H9 (cell line): ENCODE data around the gene ABCG1. TPM values are rescaled to one million over a fixed set of nuclear protein-coding genes. Genes with fewer than 3 reads are reported as not detected.

Experiments used
- DNase-seq: peaks from one replicate; pipeline ENCODE4 v3.0.0-alpha.2; 2017
- H2AFZ ChIP-seq: one replicate; pipeline ENCODE4 v1.6.1; 2013; ENCODE audit warnings: mild to moderate bottlenecking, low read length, control low read depth, moderate library complexity
- H2AK5ac ChIP-seq: 2 replicates; pipeline ENCODE4 v1.6.1; 2013; ENCODE audit warnings: low read length, control low read depth, mixed read lengths; ENCODE audit not compliant: insufficient read length
- H2BK120ac ChIP-seq: one replicate; pipeline ENCODE4 v1.6.1; 2013; ENCODE audit warnings: low read depth, mild to moderate bottlenecking, low read length, control low read depth, inconsistent platforms; ENCODE audit not compliant: poor library complexity, severe bottlenecking
- H2BK12ac ChIP-seq: 2 replicates; pipeline ENCODE4 v1.6.1; 2013; ENCODE audit warnings: low read length, control low read depth, mixed read lengths, low read depth; ENCODE audit not compliant: insufficient read length
- H2BK15ac ChIP-seq: 2 replicates; pipeline ENCODE4 v1.6.1; 2013; ENCODE audit warnings: low read depth, low read length, control low read depth
- H2BK20ac ChIP-seq: one replicate; pipeline ENCODE4 v1.6.1; 2013; ENCODE audit warnings: low read depth, mild to moderate bottlenecking, low read length, control low read depth, inconsistent platforms; ENCODE audit not compliant: poor library complexity, severe bottlenecking
- H2BK5ac ChIP-seq: 2 replicates; pipeline ENCODE4 v1.6.1; 2013; ENCODE audit warnings: low read length, control low read depth, mixed read lengths; ENCODE audit not compliant: insufficient read length
- H3K14ac ChIP-seq: 2 replicates; pipeline ENCODE4 v1.6.1; 2013; ENCODE audit warnings: low read length, control low read depth; ENCODE audit not compliant: insufficient read depth
- H3K18ac ChIP-seq: 2 replicates; pipeline ENCODE4 v1.6.1; 2013; ENCODE audit warnings: low read depth, mild to moderate bottlenecking, mixed read lengths, low read length, control low read depth; ENCODE audit not compliant: insufficient read length
- H3K23ac ChIP-seq: 2 replicates; pipeline ENCODE4 v1.6.1; 2013; ENCODE audit warnings: low read length, control low read depth, mixed read lengths, low read depth; ENCODE audit not compliant: insufficient read length
- H3K23me2 ChIP-seq: 2 replicates; pipeline ENCODE4 v1.6.1; 2013; ENCODE audit warnings: low read depth, mild to moderate bottlenecking, mixed read lengths, low read length, control low read depth; ENCODE audit not compliant: insufficient read length, poor library complexity, severe bottlenecking
- H3K27ac ChIP-seq: 2 replicates; pipeline ENCODE4 v1.5.1; 2013; ENCODE audit warnings: low read length, control low read depth, mixed read lengths, low read depth; ENCODE audit not compliant: insufficient read length
- H3K27me3 ChIP-seq: 2 replicates; pipeline ENCODE4 v1.6.1; 2013; ENCODE audit warnings: low read length, control low read depth, inconsistent platforms; ENCODE audit not compliant: insufficient read depth
- H3K4ac ChIP-seq: 2 replicates; pipeline ENCODE4 v1.6.1; 2013; ENCODE audit warnings: low read depth, mild to moderate bottlenecking, control low read depth, inconsistent platforms, low read length, moderate library complexity
- H3K4me1 ChIP-seq: 2 replicates; pipeline ENCODE4 v1.6.1; 2013; ENCODE audit warnings: low read length, control low read depth, inconsistent platforms; ENCODE audit not compliant: insufficient read depth
- H3K4me2 ChIP-seq: 2 replicates; pipeline ENCODE4 v1.6.1; 2013; ENCODE audit warnings: low read length, control low read depth, mixed read lengths; ENCODE audit not compliant: insufficient read length, insufficient read depth
- H3K56ac ChIP-seq: 2 replicates; pipeline ENCODE4 v1.6.1; 2013; ENCODE audit warnings: low read depth, mild to moderate bottlenecking, mixed read lengths, low read length, control low read depth; ENCODE audit not compliant: insufficient read length
- H3K79me1 ChIP-seq: 2 replicates; pipeline ENCODE4 v1.6.1; 2013; ENCODE audit warnings: low read depth, mild to moderate bottlenecking, moderate library complexity, low read length, control low read depth, inconsistent platforms; ENCODE audit not compliant: insufficient read depth, poor library complexity, severe bottlenecking
- H3K79me2 ChIP-seq: 2 replicates; pipeline ENCODE4 v1.6.1; 2013; ENCODE audit warnings: low read length, control low read depth, inconsistent platforms; ENCODE audit not compliant: insufficient read depth
- H3K9ac ChIP-seq: 2 replicates; pipeline ENCODE4 v1.6.1; 2013; ENCODE audit warnings: low read length, control low read depth, mixed read lengths; ENCODE audit not compliant: insufficient read length; ENCODE audit errors: extremely low read depth
- H3K9me3 ChIP-seq: one replicate; pipeline ENCODE4 v1.6.1; 2013; ENCODE audit warnings: low read depth, low read length, inconsistent platforms; ENCODE audit not compliant: control insufficient read depth
- H3T11ph ChIP-seq: one replicate; pipeline ENCODE4 v1.6.1; 2013; ENCODE audit warnings: mild to moderate bottlenecking, low read length, control low read depth, inconsistent platforms
- H4K20me1 ChIP-seq: one replicate; pipeline ENCODE4 v1.6.1; 2013; ENCODE audit not compliant: control insufficient read depth, insufficient read length, insufficient read depth
- H4K5ac ChIP-seq: 2 replicates; pipeline ENCODE4 v1.6.1; 2013; ENCODE audit warnings: low read depth, mild to moderate bottlenecking, mixed read lengths, low read length, control low read depth; ENCODE audit not compliant: insufficient read length
- H4K8ac ChIP-seq: replicated peaks from 2 replicates; pipeline ENCODE4 v1.6.1; 2013; ENCODE audit warnings: low read length, control low read depth, mixed read lengths, low read depth; ENCODE audit not compliant: insufficient read length
- H4K91ac ChIP-seq: 2 replicates; pipeline ENCODE4 v1.6.1; 2013; ENCODE audit warnings: low read depth, mild to moderate bottlenecking, moderate library complexity, mixed read lengths, low read length, control low read depth; ENCODE audit not compliant: insufficient read length
- H3K27ac Mint-ChIP-seq, 3 experiments: 2 replicates in 2 of 3; 3 replicates in 1 of 3; pipeline ENCODE4 v1.8.0; 2020 to 2021; ENCODE audit warnings: mixed read lengths in 3 of 3, mild to moderate bottlenecking in 1 of 3, moderate library complexity in 1 of 3
- H3K27me3 Mint-ChIP-seq: 2 replicates; pipeline ENCODE4 v1.8.0; 2021; ENCODE audit warnings: low read depth, mild to moderate bottlenecking, moderate library complexity, mixed read lengths
- H3K36me3 Mint-ChIP-seq, 3 experiments: 2 replicates in 2 of 3; 3 replicates in 1 of 3; pipeline ENCODE4 v1.8.0; 2020 to 2021; ENCODE audit warnings: low read depth in 3 of 3, mixed read lengths in 3 of 3; ENCODE audit not compliant: insufficient read depth in 1 of 3
- H3K4me1 Mint-ChIP-seq, 2 experiments: 2 replicates each; pipeline ENCODE4 v1.8.0; 2020; ENCODE audit warnings: mixed read lengths in 2 of 2
- H3K4me3 Mint-ChIP-seq, 2 experiments: 2 replicates in 1 of 2; 3 replicates in 1 of 2; pipeline ENCODE4 v1.8.0; 2020 to 2021; ENCODE audit warnings: mild to moderate bottlenecking in 2 of 2, mixed read lengths in 2 of 2, moderate library complexity in 1 of 2
- H3K9me3 Mint-ChIP-seq, 2 experiments: 2 replicates in 1 of 2; 3 replicates in 1 of 2; pipeline ENCODE4 v1.8.0; 2020; ENCODE audit warnings: mild to moderate bottlenecking in 2 of 2, mixed read lengths in 2 of 2, moderate library complexity in 1 of 2
- WGBS: extraction: QIAGEN DNeasy Blood & Tissue Kit; methylation state at CpG from one replicate; pipeline ENCODE4 v1.1.7; 2013; ENCODE audit warnings: missing lambda C conversion rate, low lambda C conversion rate, mixed read lengths; ENCODE audit not compliant: insufficient read length; ENCODE audit errors: extremely low coverage; 5-methylcytosine and 5-hydroxymethylcytosine counted together
- total RNA-seq: library from RNA; stranded (reverse); gene quantifications from 2 replicates; pipeline ENCODE4 v1.2.1, GENCODE V29; 2021
- TF ChIP-seq, protein P1 (sequence below): fragments of 200-600 bp; sonication (generic); conservative IDR thresholded peaks from 3 replicates; pipeline ENCODE4 v1.8.0; 2021; ENCODE audit warnings: antibody characterized with exemption, mild to moderate bottlenecking

ABCG1 gene
- total RNA-seq, 1 experiment from 2014 or later: 0.83 TPM

DNA sequence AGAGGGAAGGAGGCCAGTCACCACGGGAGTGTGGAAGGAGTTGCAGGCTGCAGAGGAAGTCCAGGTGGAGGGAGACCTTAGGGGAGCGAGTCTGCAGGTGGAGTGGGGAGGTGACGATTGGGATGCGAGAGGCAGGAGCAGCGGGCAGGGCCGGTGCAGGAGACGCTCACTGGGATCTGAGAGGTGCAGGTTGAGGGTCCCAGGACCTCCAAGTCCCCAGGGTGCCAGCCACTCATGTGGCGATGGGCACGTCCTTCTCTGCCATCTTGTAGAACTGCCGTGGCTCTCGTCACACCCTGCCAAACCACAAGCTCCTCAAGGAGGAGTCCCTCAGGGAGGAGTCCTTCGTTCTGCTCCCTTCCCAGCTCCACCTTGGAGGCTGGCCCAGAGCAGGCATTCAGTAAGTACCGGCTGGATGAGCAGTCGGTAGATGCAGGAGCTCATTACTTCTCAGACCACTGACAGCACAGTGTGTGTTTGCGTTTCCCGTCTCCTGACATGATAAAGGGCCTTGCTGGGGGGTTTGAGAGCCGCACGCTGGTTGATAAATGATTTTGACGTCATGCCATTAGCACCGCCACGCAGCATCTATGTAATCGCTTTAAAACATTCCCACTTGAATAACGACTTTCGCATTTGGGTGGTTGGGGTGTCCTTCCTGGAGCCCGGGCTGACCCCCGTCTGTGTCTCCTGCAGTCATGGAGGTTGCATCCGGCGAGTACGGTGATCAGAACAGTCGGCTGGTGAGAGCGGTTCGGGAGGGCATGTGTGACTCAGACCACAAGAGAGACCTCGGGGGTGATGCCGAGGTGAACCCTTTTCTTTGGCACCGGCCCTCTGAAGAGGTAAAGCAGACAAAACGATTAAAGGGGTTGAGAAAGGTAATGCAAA is 68.5 kb downstream of the ABCG1 start:
- TF ChIP-seq, protein P1, sequence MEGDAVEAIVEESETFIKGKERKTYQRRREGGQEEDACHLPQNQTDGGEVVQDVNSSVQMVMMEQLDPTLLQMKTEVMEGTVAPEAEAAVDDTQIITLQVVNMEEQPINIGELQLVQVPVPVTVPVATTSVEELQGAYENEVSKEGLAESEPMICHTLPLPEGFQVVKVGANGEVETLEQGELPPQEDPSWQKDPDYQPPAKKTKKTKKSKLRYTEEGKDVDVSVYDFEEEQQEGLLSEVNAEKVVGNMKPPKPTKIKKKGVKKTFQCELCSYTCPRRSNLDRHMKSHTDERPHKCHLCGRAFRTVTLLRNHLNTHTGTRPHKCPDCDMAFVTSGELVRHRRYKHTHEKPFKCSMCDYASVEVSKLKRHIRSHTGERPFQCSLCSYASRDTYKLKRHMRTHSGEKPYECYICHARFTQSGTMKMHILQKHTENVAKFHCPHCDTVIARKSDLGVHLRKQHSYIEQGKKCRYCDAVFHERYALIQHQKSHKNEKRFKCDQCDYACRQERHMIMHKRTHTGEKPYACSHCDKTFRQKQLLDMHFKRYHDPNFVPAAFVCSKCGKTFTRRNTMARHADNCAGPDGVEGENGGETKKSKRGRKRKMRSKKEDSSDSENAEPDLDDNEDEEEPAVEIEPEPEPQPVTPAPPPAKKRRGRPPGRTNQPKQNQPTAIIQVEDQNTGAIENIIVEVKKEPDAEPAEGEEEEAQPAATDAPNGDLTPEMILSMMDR: no peak
- Histone ChIP-seq H3K79me1 (no peaks in the 10 kb centered on the region), H4K20me1 (no peaks in the 10 kb centered on the region), H3K23ac (no peak overlapping the region), H3K4me1 (no peaks in the 10 kb centered on the region), H3K79me2 (no peaks in the 10 kb centered on the region), H2BK15ac (no peak overlapping the region), H2BK20ac (no peak overlapping the region), H3K9ac (no peak overlapping the region), H2AFZ (no peak overlapping the region), H3K27ac (no peak overlapping the region), H4K91ac (no peak overlapping the region), H2BK12ac (no peak overlapping the region), H3K23me2 (no peaks in the 10 kb centered on the region), H3T11ph (no peak overlapping the region), H3K56ac (no peak overlapping the region), H3K4ac (no peak overlapping the region), H2AK5ac (no peak overlapping the region), H3K18ac (no peak overlapping the region), H3K27me3 (no peaks in the 10 kb centered on the region), H3K14ac (no peak overlapping the region), H3K9me3 (no peaks in the 10 kb centered on the region), H4K8ac (no peak overlapping the region), H3K4me2 (no peak overlapping the region), H2BK120ac (no peak overlapping the region), H2BK5ac (no peak overlapping the region), H4K5ac (no peak overlapping the region)
- H3K27me3 Mint-ChIP-seq: peaks cover 20% of the 10 kb centered on the region
- H3K4me1 Mint-ChIP-seq: peaks cover 6 to 24% of the 10 kb centered on the region in 2 experiments; a peak in 3 of 4 replicates
- peaks cover 12 to 13% (median 12%) of the 10 kb centered on the region in 3 experiments for H3K36me3 Mint-ChIP-seq
- peaks cover 6 to 10% of the 10 kb centered on the region in 2 experiments for H3K9me3 Mint-ChIP-seq
- H3K27ac Mint-ChIP-seq: no peak overlapping the region
- WGBS: no CpG with 5 or more reads among the region's 36 CpGs
- no peak overlapping the region for H3K4me3 Mint-ChIP-seq
- DNase-seq: no peak
